HG03565 (cell line): ENCODE data around the gene DGAT2.
A peak's percentile ranks its signal among the peaks of the same experiment; 100 is the strongest.

Experiments used
- ATAC-seq: cut with Tn5 transposase; IDR thresholded peaks from one replicate; pipeline ENCODE4 v1.9.1; 2021; ENCODE audit warnings: mild to moderate bottlenecking, moderate library complexity; ENCODE audit not compliant: unreplicated experiment

The DGAT2 gene

DNA sequence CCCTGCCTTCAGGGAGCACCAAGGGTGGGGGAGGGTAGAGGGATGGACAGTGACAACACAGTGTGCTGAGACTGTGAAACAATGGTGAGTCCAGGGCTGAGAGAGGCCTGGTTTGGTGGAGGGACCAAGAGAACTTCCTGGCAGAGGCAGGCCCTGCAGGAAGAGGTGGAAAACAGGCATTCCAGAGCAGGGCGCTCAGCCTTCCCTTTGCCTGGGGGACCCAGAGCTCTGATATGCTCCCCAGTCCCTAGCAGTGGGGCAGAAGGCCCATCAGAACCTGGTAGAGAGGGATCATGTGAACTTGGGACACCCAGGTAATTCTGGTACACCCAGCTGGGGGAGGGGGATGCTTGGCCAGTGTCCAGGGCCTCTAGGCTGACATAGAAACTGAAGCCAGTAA, 29.2 kb downstream of the DGAT2 start:
- ATAC-seq: no peak

DNA sequence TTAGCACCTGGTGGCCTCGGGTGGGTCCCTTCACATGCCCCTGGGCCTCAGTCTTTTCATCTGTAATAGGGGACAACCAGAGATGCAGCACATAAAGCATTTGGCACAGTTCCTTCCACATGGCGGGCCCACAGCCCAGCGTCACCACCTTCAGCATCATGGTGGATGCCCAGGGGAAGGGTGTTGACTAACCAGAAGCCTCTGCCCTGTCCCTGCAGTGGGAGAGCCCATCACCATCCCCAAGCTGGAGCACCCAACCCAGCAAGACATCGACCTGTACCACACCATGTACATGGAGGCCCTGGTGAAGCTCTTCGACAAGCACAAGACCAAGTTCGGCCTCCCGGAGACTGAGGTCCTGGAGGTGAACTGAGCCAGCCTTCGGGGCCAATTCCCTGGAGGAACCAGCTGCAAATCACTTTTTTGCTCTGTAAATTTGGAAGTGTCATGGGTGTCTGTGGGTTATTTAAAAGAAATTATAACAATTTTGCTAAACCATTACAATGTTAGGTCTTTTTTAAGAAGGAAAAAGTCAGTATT, 31.6 kb downstream of the DGAT2 start:
- no peak for ATAC-seq

GRCh38 chr11:75800728-75801361, 32.3 kb downstream of the DGAT2 start:
- no peak for ATAC-seq

GRCh38 chr11:75801362-75802020, 32.9 kb downstream of the DGAT2 start:
- no peak for ATAC-seq

GRCh38 chr11:75802021-75802912, 33.7 kb downstream of the DGAT2 start:
- ATAC-seq: no peak

DNA sequence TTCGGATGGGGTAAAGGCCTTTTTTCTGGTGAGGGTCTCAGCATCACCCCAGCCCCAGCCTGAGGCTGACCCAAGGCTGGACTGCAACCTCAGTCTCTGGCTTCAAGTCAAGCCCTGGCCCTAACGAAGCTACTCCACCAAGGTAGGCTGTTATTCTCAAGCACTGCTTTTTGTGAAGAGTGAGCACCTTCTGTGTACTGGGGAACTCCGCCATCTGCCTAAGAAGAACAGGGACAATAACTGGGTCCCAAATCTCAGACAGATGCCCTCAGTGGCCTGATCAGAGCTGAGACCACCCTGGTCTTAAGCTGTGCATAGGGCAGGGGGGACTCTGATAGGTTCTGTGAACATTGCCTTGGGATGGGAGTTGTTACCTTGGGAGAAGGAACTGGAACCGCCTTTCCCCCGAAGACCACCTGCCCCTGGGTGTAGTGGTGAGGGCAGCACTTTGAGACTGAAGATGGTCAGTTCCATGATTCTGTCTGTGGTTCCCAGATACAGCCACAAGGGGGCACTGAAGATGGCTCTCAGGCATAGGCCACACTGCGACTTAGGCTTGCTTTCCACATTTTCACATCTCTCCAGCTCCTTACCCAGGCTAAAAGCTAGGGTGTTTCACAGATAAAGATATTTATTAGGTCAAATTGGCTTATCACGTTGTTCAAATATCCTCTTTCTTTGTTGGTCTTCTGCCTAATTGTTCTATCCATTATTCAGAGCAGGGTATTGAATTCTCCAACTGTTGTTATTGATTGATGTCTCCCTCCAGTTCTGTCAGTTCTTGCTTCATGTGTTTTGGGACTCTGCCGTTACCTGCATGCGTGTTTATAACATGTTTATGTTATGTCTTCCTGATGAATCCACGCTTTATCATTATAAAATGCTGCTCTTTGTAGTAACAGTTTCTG, 34.6 kb downstream of the DGAT2 start:
- peak; percentile 76 for ATAC-seq

DNA sequence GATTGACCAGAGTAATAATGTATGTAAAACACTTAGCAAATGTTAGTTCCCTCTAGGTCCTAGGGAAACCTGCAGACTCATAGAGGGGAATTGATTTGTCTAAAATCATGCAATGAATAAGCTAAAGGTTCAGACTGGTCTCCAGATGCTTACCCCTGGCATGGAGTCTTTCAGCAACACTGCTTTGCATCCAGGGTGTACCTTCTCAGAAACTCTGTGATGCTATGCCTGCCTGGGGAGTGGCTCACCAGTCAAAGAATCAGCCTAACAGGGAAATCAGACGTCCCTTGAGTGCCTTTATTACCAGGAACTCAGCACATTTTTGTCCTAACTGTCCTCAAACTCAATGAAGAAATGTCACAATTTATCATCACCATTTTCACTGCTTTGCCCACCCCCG, 40.5 kb downstream of the DGAT2 start:
- ATAC-seq: no peak

DNA sequence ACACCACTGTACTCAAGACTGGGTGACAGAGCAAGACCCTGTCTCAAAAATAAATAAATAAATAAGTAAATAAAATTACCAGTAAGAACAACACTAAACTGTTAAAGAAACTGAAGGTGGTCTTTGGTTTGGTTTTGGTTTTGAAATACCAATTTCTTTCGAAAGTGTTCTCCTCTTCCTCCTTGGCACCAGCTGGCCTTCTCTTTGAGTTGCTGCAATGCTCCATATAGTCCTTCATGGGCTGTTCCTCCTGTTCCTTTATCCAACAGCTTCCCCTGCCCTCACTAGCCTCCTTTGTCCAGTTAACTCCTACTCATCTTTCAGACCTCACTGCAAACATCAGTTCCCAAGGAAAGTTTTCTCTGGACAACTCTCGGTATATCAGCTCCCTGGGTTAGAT, 41.4 kb downstream of the DGAT2 start:
- ATAC-seq: no peak

DNA sequence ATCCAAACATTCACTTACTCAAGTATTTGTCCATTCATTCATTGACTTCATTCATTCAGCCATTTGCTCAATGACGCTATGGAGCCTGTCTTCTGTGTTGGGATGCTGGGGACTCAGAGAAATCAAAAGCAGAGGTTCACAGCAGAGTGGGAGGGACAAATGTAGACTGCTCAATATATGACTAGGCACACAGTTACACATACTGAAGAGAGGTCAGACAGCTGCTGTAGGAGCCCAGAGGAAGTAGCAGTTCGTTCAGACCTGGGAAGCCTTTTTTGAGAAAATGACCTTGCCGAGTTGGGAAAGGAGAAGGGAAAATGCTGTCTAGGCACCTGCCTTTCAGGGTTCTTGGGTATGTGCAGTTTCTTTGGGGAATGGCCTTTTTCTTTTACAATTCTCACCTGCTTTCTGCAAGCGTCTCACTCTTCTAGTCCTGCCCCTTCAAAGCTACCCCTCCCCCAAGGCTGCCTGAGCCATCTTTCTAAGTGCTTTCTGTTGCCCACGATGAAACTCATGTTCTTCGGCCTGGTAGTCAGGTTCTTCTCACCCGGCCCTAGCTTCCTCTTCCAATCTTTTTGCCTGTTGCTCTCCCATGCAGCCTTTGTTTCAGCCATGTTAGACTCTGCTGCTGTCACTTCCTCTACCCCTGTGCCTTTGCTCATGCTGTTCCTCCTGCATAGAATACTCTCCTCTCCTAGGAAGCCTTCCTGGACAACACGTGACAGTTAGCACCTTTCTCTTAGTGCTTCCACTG, 42.2 kb downstream of the DGAT2 start:
- peak; percentile 20 for ATAC-seq

DNA sequence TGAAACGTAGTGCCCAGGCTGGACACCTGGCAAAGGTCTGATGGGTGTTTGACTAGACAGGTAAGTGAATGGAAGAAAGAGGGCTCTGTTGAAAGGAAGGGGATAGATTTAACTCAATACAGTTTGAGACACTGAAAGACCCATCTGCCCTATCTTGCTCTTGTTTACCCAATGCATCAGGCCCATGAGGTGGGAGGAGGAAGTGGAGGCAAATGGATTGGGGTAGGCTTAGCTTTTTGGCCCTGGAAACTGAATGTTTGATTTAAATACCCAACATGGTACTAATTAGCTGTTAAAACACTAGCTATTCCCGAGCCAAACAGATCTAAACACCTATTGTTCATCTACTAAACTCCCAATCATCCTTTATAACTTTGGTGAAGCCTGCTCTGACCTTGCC, 42.9 kb downstream of the DGAT2 start:
- ATAC-seq: no peak

DNA sequence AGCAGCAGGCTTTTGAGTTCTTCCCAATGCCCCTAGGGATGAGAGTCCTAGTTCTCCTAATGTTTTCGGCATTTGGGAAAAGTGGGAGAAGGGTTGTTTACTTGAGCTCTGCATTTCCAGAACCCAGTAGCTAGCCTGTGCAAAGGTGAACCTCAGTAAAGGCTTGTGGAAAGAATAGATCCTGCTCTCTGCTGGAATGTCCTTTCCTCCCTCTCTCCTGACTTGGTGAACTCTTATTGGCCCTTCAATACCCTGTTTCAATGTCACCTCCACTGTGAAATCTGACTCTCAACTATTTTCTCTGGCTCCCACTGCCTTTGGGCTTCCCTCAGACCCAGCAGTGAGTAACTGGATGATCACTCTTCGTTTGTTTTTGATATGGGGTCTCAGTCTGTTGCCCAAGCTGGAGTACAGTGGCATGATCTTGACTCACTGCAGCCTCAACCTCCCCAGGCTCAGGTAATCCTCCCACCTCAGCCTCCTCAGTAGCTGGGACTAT, 44.0 kb downstream of the DGAT2 start:
- no peak for ATAC-seq

DNA sequence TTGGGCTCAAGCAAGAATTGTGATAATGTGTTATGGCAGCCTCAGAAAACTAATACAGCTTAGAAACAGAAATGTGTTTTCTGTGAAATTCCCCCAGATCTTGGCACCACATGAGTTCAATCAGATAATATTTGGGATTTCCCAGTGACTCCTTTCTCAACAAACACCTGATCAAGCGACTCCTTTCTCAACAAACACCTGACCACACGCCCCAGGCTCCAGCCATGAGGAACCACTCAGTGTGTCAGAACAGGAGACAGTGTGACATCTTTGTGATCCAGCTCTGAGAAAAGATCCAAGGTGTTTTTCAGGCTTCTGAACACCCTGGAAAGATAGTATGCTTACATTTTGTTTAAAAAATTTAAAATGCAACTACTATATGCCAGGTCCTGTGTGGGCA, 44.5 kb downstream of the DGAT2 start:
- no peak for ATAC-seq

- no peak for ATAC-seq
Observed at GRCh38 chr11:75813622-75814039, 45.1 kb downstream of the DGAT2 start.

GRCh38 chr11:75814363-75814676, 45.7 kb downstream of the DGAT2 start:
- peak; percentile 10 for ATAC-seq

DNA sequence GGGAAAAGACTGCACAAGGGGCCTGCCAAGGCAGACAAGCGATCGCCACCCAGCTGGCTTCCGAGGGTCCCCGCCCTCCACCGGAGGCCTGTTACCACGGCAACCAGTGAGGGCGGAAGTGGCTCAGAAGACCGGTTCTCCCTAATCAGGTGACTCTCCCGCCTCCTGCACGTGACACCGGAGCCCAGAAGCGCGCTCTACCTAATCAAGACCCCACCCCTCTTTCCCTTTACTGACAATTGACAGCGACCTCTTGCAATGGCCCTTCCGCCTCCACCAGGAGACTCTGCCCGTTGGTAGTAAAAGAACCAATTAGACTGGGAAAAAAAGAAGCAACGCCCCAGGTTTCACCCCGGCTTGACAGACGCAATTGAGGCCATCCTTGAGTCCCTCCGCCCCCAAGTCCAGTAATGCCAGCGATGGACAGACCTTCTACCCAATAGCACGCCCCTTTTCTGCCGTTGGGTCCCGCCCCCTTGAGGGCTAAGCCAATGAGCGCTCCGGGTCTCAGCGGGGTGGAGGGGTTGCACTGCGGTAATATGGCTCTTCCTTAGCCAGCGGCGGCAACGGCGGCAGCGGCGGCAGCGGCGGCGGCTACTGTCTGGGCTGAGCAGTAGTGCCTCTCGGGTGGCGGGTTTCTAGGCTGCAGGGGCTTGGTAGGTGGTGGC, 46.2 kb downstream of the DGAT2 start, which contains the start of gene UVRAG:
Gene UVRAG (plus strand): TSS at position 534 of the 668 bp plus-strand sequence. CDS start 198 bp downstream, outside the sequence.
- peak; percentile 53 for ATAC-seq

DNA sequence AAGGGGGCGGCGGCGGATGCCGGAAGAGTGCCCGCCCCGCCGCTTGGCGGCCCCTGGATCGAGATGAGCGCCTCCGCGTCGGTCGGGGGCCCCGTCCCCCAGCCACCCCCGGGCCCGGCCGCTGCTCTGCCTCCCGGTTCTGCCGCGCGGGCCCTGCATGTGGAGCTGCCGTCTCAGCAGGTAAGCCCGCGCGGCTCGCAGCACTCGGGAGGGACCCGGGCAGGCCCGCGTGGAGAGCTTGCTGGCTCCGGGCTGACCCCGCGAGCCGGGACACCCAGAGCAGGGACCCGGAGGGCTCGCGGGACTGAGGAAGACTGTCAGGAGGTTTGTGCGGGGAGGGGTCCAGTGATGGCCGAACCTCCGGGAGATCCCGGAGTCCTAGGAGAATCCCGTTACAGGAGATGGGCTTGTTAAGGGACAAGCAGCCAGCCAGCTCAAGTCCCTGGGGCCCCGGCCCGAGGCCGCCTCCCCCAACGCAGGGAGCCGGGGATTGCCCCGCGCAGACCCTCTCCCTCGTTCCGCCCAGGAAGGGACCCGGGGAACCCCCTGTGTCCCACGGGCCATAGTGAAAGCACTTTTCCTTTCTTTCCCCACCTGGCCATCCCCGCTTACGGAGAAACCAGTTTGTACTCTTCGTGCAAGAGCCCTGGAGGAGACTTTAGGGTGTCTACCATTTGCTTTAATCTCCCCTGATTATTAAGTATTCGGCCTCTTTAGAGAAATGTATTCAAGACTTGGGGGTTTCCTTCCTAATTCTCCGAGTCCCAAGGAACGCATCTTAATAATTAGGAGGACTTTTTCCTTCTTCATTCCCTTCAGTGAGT, 47.0 kb downstream of the DGAT2 start:
- ATAC-seq: peak; percentile 1

DNA sequence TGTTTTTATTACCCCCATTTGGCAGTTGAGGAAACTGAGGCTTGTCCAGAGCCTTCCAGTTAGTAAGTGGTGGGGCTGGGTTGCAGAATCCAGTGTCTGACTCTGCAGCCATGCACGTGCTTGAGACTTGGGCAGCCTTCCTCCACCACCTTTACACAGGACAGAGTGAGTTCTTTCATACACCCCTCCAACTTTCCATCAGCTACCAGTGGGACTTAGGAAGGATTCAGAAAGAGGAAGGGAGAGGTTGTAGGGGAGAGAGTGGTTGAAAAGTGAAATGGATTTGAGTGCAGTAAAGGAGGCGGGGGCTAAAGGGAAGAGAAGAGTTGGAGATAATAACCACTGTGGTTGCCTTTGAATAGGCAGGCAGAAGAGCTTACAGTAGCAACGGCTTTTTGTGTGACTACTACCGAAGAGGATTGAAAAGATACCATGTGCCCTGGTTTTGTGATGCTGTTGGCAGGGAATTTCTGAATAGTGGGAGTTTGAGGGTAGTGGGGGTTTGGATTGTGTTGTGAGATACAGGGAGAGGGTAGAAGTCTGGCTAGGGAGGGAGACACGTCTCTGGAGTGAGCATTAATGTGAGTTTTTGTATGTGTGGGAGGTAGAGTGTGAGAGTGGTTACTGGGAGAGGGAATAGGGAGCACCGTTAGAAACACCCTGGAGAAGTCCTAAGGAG, 48.1 kb downstream of the DGAT2 start:
- no peak for ATAC-seq

DNA sequence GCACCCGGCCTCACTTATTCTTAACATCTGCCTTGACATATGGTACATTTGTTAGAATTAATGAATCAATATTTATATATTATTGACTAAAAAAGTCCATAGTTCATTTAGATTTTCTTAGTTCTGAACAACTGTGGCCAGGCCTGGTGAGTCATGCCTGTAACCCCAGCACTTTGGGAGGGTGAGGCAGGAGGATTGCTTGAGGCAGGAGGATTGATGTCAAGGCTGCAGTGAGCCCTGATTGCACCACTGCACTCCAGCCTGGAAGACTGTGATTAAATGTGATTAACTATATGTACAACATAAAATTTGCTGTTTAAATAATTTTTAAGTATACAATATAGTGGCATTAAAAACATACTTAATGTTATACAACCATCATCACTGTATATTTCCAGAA, 52.1 kb downstream of the DGAT2 start:
- no peak for ATAC-seq
